SK-N-MC (cell line): Measurements from ENCODE around the gene CHN2.

Experiments
- EZH2 ChIP-seq: fragments of 200-600 bp; sonication (generic); IDR thresholded peaks from one replicate; pipeline ENCODE4 v1.6.1; 2017; ENCODE audit warnings: antibody characterized with exemption
- POLR2AphosphoS5 ChIP-seq: IDR thresholded peaks from 2 replicates; pipeline ENCODE4 v1.6.1; 2012; ENCODE audit warnings: mild to moderate bottlenecking, low read depth, low read length, borderline replicate concordance

DNA sequence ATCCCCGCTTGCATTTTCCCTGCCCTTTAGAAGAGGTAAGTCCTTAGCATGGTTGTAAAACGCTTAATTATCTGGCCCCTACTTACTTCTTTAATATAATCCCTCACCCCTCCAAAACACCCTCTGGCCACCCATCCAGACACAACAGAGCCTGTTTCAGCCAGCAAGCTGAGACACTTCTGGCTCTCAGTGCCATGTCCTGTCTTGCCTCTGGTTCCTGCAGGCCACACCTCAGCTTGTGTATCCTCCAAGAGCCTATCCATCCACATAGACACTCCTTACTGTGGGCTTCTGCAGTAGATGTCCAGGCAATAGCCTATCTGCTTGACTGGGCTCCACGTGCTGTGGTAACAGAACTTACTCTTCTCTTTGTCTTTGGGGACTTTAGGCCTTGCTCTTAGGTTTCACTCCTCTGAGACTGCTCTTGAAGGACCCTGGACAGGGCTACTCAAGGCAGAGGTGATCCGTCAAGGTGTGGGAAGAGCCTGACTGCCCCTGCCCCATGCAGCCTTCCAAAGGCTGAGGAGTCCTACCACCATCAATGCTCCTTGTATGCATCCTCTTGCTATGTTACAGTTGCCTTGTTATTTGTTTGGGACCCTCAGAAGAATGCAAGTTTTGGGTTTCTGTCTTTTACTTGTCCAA is 149.9 kb downstream of the CHN2 start:
- TF ChIP-seq POLR2AphosphoS5 (no peak), EZH2 (no peak)
